SK-N-MC (cell line): ENCODE results near the gene OGFR.

ENCODE experiments used
- EZH2 ChIP-seq: fragments of 200-600 bp; sonication (generic); IDR thresholded peaks from one replicate; pipeline ENCODE4 v1.6.1; 2017; ENCODE audit warnings: antibody characterized with exemption
- FOXP2 ChIP-seq: optimal IDR thresholded peaks from 2 replicates; pipeline ENCODE3; 2011; ENCODE audit warnings: mild to moderate bottlenecking, moderate library complexity; ENCODE audit not compliant: insufficient read depth; ENCODE audit errors: extremely low read length, control extremely low read depth
- POLR2AphosphoS5 ChIP-seq: IDR thresholded peaks from 2 replicates; pipeline ENCODE4 v1.6.1; 2012; ENCODE audit warnings: mild to moderate bottlenecking, low read depth, low read length, borderline replicate concordance

- TF ChIP-seq EZH2 = no peak
- TF ChIP-seq POLR2AphosphoS5 = no peak
- no peak for TF ChIP-seq FOXP2
Measured at GRCh38 chr20:62778601-62779416, 25.8 kb upstream of the OGFR start.
